GM12878 (cell line): ENCODE data around the gene DDX10. TPM values are rescaled to one million over a fixed set of nuclear protein-coding genes. Genes with fewer than 3 reads are reported as not detected.

Source experiments
- ATAC-seq: fragments of 200-7000 bp; cut with Tn5 transposase; 3 replicates; pipeline ENCODE4 v1.9.1; 2020; ENCODE audit warnings: mild to moderate bottlenecking, moderate library complexity
- BruUV-seq: library from RNA; stranded (reverse); fragments of 400-500 nt; replicated peaks from 2 replicates; lab custom pipeline; 2021; lab: Mats Ljungman, UMichigan
- CTCF ChIA-PET: fragments of 300-600 bp; sonication (Branson Sonifier 250); formaldehyde crosslinking; extraction: SDS; loops from one replicate; lab custom pipeline; 2021; ENCODE audit warnings: inconsistent platforms; lab: Yijun Ruan, JAX
- POLR2A ChIA-PET: fragments of 350-600 bp; formaldehyde crosslinking; extraction: SDS; loops from one replicate; lab custom pipeline; 2021; ENCODE audit warnings: inconsistent platforms; lab: Charles Lee
- RAD21 ChIA-PET: fragments of 300-600 bp; sonication (Branson Sonifier 250); formaldehyde crosslinking; loops from one replicate; lab custom pipeline; 2023; ENCODE audit warnings: antibody characterized with exemption; ENCODE audit not compliant: unreplicated experiment; lab: Charles Lee
- SMC1A ChIA-PET: fragments of 300-600 bp; sonication (Branson Sonifier 250); formaldehyde crosslinking; loops from one replicate; lab custom pipeline; 2023; ENCODE audit not compliant: unreplicated experiment, uncharacterized antibody; lab: Charles Lee
- DNase-seq: peaks from one replicate; pipeline ENCODE4 v3.0.0-alpha.2; 2011; ENCODE audit warnings: low read depth, low spot score
- FAIRE-seq: peaks from 3 replicates; lab custom pipeline; 2011; peaks lifted over from hg19 to GRCh38; lab: Jason Lieb, UNC
- H2AFZ ChIP-seq: 2 replicates; pipeline ENCODE4 v1.6.0; 2011; ENCODE audit warnings: low read depth, low read length, control low read depth; ENCODE audit not compliant: control insufficient read depth
- H3K27ac ChIP-seq: 2 replicates; pipeline ENCODE4 v1.5.1; 2011; ENCODE audit warnings: control low read depth; ENCODE audit not compliant: control insufficient read depth, insufficient read depth
- H3K27me3 ChIP-seq, 2 experiments: replicated peaks in 1 of 2; 2 replicates each; pipeline versions ENCODE4 v1.6.0 to v1.6.1; 2011; ENCODE audit warnings: low read length in 1 of 2; ENCODE audit not compliant: control insufficient read depth in 2 of 2, insufficient read depth in 2 of 2
- H3K36me3 ChIP-seq, 2 experiments: 2 replicates each; pipeline ENCODE4 v1.5.1; 2011; ENCODE audit warnings: low read length in 1 of 2; ENCODE audit not compliant: control insufficient read depth in 2 of 2, insufficient read depth in 2 of 2
- H3K4me1 ChIP-seq: 2 replicates; pipeline ENCODE4 v1.6.1; 2011; ENCODE audit warnings: mild to moderate bottlenecking, low read length, moderate library complexity, mixed read lengths; ENCODE audit not compliant: control insufficient read depth, insufficient read depth
- H3K4me2 ChIP-seq: 2 replicates; pipeline ENCODE4 v1.6.0; 2011; ENCODE audit warnings: control low read depth; ENCODE audit not compliant: control insufficient read depth, insufficient read depth
- H3K4me3 ChIP-seq: fragments of 200-600 bp; sonication (generic); 2 replicates; pipeline ENCODE4 v1.5.1; 2016
- H3K79me2 ChIP-seq: 2 replicates; pipeline ENCODE4 v1.6.0; 2011; ENCODE audit warnings: low read length; ENCODE audit not compliant: control insufficient read depth, insufficient read depth
- H3K9ac ChIP-seq: 2 replicates; pipeline ENCODE4 v1.8.0; 2011; ENCODE audit warnings: low read length, control low read depth, mixed read lengths; ENCODE audit not compliant: control insufficient read depth, insufficient read depth
- H3K9me3 ChIP-seq: replicated peaks from 3 replicates; pipeline ENCODE4 v1.5.1; 2011; ENCODE audit warnings: mild to moderate bottlenecking, low read length; ENCODE audit not compliant: control insufficient read depth, insufficient read depth
- H4K20me1 ChIP-seq: 2 replicates; pipeline ENCODE4 v1.6.0; 2011; ENCODE audit not compliant: control insufficient read depth, insufficient read depth
- CUX1 ChIP-seq: IDR thresholded peaks from 2 replicates; pipeline ENCODE4 v1.6.1; 2012; ENCODE audit warnings: improper control_type of control experiment, low read depth, low read length; ENCODE audit not compliant: insufficient replicate concordance
- E2F4 ChIP-seq: IDR thresholded peaks from 2 replicates; pipeline ENCODE4 v1.6.1; 2012; ENCODE audit warnings: low read depth, low read length, improper control_type of control experiment
- KDM1A ChIP-seq: fragments of 200-600 bp; sonication (generic); IDR thresholded peaks from 2 replicates; pipeline ENCODE4 v1.6.1; 2016; ENCODE audit warnings: borderline replicate concordance
- RB1 ChIP-seq: fragments of 450-650 bp; formaldehyde crosslinking; IDR thresholded peaks from 2 replicates; pipeline ENCODE4 v1.6.1; 2017; ENCODE audit warnings: mild to moderate bottlenecking, borderline replicate concordance
- STAT1 ChIP-seq: fragments of 450-650 bp; conservative IDR thresholded peaks from 2 replicates; pipeline ENCODE4 v1.6.1; 2014; ENCODE audit warnings: antibody characterized with exemption, mild to moderate bottlenecking
- ZBTB40 ChIP-seq: fragments of 450-650 bp; IDR thresholded peaks from 2 replicates; pipeline ENCODE4 v1.6.1; 2016; ENCODE audit warnings: mild to moderate bottlenecking, moderate library complexity, borderline replicate concordance
- WGBS: methylation state at CpG from one replicate; pipeline ENCODE4 v1.1.6; 2016; ENCODE audit warnings: low lambda C conversion rate; ENCODE audit not compliant: insufficient replicate concordance, insufficient coverage; ENCODE audit errors: missing lambda C conversion rate; 5-methylcytosine and 5-hydroxymethylcytosine counted together
- in situ Hi-C: fragments of 300-500 bp; cut with MboI; formaldehyde crosslinking; loops from 9 replicates; pipeline ENCODE4 v1.14.3; 2018; ENCODE audit warnings: mixed read lengths
- intact Hi-C: fragments of 100-400 bp; cut with micrococcal nuclease; formaldehyde crosslinking; loops from one replicate; pipeline ENCODE4 v1.14.2; 2022; ENCODE audit not compliant: unreplicated experiment
- polyA plus RNA-seq, 11 experiments: library from polyadenylated mRNA; depleted of rRNA in 4 of 11; unstranded in 6 of 11; stranded (reverse) in 5 of 11; fragments of >200 nt; fragmentation: Nextera tagmentation in 4 of 11; fragmentation: Illumina TruSeq in 1 of 11; extraction: Ambion mirVana in 4 of 11; extraction: Trizol in 1 of 11; gene quantifications; 1 replicate in 1 of 11; 2 replicates in 10 of 11; pipeline versions ENCODE4 v1.2.1 to v1.2.3, GENCODE V29; 2011 to 2016; ENCODE audit warnings: inconsistent platforms in 2 of 11, missing spikeins in 2 of 11, low read depth in 1 of 11
- total RNA-seq, 4 experiments: library from RNA; depleted of rRNA in 3 of 4; stranded (reverse); fragments of >200 nt in 3 of 4; fragmentation: Illumina TruSeq in 1 of 4; extraction: Trizol in 1 of 4; gene quantifications; 2 replicates each; pipeline versions ENCODE4 v1.2.1 to v1.2.3, GENCODE V29; 2013 to 2021

The DDX10 gene
- total and polyA plus RNA-seq, 10 of the 15 experiments (the other 5 are each of a cell fraction or from before 2014, with no cell fraction given) = 20.9 to 51.5 (median 31.9) TPM

GRCh38 chr11:108923413-108923812 is 258.5 kb downstream of the DDX10 start:
- 96% methylated on average over 1 of the region's 1 CpG for whole genome bisulfite sequencing
- H3K4me1 ChIP-seq = no peaks in the 10 kb centered on the region

More at GRCh38 chr11:108923413-108923812, 258.5 kb downstream of the DDX10 start:
- Histone ChIP-seq H3K4me2 (no peak overlapping the region), H4K20me1 (no peaks in the 10 kb centered on the region), H2AFZ (no peak overlapping the region), H3K9me3 (no peaks in the 10 kb centered on the region), H3K4me3 (no peak overlapping the region), H3K27me3 (no peaks in the 10 kb centered on the region), H3K36me3 (no peaks in the 10 kb centered on the region), H3K9ac (no peak overlapping the region), H3K27ac (no peak overlapping the region), H3K79me2 (no peaks in the 10 kb centered on the region)
- no TSS peak for BruUV-seq
- in situ Hi-C loops (no loop called here), intact Hi-C loops (no loop called here)
- no peak for TF ChIP-seq CUX1
- no peak for TF ChIP-seq KDM1A
- no peak for TF ChIP-seq STAT1
- no peak for TF ChIP-seq RB1
- TF ChIP-seq E2F4 = no peak
- no peak for TF ChIP-seq ZBTB40
- FAIRE-seq = no peak
- CTCF ChIA-PET = interaction anchor here (0.8 kb wide), 1 partner anchor 8 kb away, joined by 3 read pairs; no protein-coding TSS in a partner anchor
- ATAC-seq = no peak
- POLR2A ChIA-PET = no interaction called here
- RAD21 ChIA-PET = no interaction called here
- no peak for DNase-seq
- SMC1A ChIA-PET = interaction anchor here (0.5 to 3.4 kb wide), 3 partner anchors 9 to 279 kb away, joined by 3 to 18 read pairs (median 6); no protein-coding TSS in a partner anchor
